GM21447 (cell line): ENCODE measurements around the gene TWSG1.
"Not testable (repeated sequence)": the region's sequence is repeated elsewhere in the genome, so short reads cannot be mapped to it uniquely, and the experiment has no call there.

ENCODE experiments used
- ATAC-seq: cut with Tn5 transposase; IDR thresholded peaks from one replicate; pipeline ENCODE4 v1.9.1; 2021; ENCODE audit not compliant: unreplicated experiment

The TWSG1 gene

DNA sequence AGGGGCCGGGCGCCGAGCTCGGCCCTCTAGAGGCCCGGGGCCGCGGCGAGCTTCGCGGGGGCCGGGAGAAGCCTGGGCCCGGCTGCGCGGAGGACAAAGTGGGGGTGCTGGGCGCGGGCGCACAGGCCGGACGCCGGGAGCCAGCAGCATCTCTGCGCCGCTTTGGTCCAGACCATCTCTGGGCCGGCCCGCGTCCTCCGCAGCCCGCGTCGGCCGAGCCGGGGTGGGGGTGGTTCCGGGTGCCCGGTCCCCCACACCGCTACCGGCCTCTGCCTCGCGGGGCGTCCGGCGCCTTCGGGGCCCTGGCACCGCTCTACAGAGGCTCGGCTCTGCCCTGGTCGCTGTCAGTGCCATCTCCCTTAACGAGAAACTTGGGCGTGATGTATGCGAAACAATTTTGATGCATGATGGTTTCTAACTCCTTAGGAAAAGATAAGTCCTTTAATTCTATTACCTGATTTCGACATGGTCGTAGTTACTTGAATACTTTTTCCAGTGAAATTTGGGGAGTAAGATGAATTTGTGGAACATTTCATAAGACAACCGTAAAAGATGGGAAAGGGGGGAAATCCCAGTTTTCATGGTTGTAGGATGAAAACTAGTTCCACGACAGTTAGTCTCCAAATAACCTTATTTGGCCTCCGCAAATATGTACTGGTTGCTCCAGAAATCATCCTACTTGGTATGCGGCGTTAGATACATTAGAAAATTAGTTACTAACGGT is 562 bp downstream of the TWSG1 start:
- ATAC-seq, result peak; percentile 28

DNA sequence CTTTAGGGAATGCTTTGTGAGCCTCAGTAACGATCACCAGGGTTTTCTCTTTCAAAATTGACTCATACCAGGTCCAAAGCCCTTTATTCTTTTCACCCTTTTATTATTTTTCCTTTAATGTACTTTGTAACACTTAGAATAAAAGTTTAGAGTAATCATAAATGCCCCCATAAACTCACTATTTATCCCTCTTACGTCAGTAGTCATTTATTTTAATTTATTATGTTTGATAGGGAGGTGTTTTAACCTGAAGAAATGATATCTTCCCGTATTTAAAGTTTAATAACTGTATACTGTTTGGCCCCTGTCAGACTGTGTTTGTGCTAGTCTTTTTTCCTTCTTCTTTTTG is 1.1 kb downstream of the TWSG1 start:
- no peak for ATAC-seq

DNA sequence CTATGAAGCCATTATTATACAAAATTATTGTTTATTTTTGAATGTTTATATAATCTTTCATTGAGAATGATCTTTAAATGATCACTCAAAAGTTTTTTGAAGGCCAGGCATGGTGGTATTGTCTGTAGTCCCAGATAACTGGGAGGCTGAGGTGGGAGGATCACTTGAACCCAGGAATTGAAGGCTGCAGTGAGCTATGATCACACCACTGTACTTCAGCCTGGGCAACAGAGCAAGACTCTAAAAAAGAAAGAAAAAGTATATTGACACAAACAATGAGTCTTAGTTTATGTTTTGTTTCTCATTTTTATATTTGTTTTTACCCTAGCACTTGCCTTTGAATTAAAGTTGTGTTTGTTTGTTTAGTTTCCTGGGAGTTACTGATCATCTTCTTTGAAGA is 2.3 kb downstream of the TWSG1 start:
- no peak for ATAC-seq

DNA sequence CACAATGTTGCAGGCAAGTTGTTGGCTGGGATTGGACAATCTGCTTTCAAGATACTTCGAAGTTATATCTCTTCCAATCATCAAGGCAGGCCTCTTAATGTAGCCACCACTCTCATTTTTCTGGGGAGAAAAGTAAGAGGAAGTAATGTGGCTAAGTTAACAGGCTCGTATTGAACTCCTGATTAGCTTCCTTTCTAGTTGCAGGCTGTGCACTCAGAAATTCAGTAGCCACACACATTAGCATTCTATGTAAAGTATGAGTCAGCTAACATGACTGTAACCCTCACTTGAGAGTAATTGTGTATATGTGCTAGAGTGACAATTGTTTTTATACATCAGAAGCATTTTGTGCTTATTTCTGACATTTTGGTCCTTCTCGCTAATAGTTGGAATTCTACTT is 3.3 kb downstream of the TWSG1 start:
- no peak for ATAC-seq

DNA sequence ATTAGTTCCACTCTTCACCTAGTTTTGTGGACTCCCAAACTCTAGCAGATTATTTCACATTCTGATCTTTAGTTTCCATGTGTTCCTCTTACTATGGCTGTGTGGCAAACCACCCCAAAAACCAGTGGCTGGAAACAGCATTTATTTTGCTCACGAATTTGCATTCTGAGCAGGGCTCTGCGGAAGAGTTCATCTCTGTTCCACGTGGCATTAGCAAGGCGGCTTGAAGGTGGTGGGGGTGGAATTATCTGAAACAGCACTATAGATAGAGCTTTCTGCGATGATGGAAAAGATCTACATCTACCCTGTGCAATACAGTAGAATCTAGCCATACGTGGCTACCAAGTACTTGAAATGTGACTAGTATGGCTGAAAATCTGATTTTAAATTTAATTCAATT is 5.9 kb downstream of the TWSG1 start:
- ATAC-seq, result no peak

GRCh38 chr18:9343577-9343976 is 9.0 kb downstream of the TWSG1 start:
- no peak for ATAC-seq

DNA sequence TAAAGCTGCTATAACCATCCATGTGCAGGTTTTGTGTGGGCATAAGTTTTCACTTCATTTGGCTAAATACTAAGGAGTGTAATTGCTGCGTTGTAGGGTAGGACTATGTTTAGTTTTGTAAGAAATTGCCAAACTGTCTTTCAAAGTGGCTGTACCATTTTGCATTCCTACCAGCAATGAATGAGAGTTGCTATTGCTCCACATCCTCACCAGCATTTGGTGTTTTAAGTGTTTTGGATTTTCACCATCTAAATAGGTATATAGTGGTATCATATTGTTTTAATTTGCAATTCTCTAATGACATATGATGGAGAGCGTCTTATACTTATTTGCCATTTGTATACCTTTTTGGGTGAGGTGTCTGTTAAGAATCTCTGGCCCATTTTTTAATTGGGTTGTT is 12.2 kb downstream of the TWSG1 start:
- no peak for ATAC-seq

DNA sequence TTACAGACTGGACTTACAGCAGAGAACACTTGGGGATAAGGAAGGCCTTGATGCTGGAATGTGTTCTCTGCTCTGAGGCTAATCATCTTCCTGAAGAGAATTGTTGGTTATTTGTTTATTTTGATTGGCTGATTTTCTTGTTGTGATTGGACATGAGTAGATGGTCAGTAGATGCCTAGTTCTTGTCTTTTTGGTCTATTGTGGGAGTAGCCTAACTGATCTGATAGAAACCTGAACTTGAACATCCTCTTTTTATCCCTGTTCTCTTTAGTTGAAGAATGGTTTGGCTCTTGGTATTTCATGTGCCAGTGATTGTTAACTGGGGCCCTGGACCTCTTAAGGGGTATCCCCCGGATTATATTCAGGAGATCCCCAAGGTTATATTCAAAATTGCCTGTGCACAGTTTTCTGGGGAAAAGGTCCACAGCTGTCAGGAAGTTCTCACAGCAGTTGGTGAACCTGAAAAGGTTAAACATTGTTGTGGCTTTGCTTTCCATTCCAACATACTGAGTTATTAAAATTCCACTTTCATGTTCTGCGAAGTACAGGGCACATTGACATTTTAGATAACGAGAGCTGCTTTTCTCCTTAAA is 13.6 kb downstream of the TWSG1 start:
- no peak for ATAC-seq

- ATAC-seq, result no peak
Measured at GRCh38 chr18:9348766-9349165, 14.2 kb downstream of the TWSG1 start.

GRCh38 chr18:9353596-9353995 is 19.0 kb downstream of the TWSG1 start:
- ATAC-seq, result peak; percentile 86

GRCh38 chr18:9354256-9354655 is 19.7 kb downstream of the TWSG1 start:
- ATAC-seq, result peak; percentile 61

GRCh38 chr18:9356976-9357375 is 22.4 kb downstream of the TWSG1 start:
- ATAC-seq, result no peak

DNA sequence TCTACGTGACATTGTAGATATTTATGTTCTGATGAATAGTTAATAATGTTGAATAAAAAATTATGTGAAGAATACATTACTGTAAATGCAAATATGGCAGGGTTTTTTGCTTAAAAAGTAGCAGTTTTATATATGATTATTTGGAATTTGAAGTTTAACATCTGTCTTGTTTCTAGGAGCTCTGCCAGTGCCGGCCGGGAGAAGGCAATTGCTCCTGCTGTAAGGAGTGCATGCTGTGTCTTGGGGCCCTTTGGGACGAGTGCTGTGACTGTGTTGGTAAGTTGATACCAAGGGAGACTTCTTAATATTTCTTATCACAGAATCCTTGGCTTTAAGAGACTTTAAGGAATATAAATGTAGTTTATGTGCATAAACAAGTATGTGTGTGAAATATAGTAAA is 25.2 kb downstream of the TWSG1 start:
- ATAC-seq, result no peak

- no peak for ATAC-seq
Measured at GRCh38 chr18:9361191-9361590, 26.6 kb downstream of the TWSG1 start.

DNA sequence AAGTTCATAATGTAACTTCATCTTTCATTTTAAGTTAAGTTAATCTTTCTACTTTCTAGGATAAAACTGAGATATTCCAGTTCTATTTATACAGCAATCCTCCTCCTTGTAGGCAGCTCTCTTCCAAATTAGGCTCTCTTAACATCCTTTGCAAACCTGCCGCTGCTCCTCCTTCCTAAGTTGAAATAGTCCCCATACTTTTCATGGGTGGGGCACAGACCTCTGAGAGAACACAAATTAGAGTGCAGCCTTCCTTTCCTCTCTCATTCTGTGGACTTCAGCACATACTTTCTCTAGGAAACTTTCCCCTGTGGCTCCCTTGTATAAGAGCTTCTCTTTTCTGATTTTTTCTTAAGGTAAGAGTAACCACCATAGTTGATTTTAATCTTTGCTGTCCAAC is 28.3 kb downstream of the TWSG1 start:
- no peak for ATAC-seq

- no peak for ATAC-seq
Measured at GRCh38 chr18:9364242-9364641, 29.7 kb downstream of the TWSG1 start.

GRCh38 chr18:9365406-9365805 is 30.8 kb downstream of the TWSG1 start:
- ATAC-seq, result no peak

DNA sequence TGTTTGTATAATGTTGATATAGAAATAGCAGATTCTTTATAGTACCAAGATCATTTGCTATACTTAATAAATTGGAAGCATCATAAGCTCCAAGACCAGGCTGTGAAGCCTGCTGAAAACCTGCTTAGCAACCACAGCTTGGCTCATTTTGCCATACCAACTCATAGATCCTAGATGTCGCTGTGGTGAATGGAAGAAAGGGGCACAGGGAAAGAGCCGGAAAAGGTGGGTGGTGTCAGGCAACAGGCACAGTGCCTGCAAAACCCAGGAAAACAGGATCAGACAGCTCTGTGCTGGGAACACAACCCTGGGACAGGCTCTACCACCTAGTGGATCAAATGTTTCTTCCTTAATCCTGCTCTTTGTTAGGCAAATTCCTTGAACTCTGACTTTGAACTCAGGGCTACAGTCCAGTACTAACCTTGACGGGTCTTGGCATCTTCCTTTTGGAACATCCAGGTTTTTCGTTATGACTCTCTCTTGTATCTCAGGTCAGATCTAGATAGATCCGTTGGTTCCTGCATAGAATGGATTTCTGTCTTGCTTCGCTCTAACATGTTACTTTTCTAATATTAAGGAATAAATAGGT is 31.6 kb downstream of the TWSG1 start:
- ATAC-seq, result no peak

DNA sequence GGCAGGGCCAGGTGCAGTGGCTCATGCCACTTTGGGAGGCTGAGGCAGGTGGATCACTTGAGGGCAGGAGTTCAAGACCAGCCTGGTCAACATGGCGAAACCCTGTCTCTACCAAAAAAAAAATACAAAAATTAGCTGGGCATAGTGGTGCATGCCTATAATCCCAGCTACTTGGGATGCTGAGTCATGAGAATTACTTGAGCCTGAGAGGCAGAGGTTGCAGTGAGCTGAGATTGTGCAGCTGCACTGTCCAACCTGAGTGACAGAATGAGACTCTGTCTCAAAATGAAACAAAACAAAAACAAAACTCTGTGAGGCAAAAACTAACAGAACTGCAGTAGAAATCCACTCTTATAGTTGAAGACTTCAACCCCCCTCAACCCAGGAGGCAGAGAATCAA is 38.7 kb downstream of the TWSG1 start:
- ATAC-seq, result not testable (repeated sequence)

DNA sequence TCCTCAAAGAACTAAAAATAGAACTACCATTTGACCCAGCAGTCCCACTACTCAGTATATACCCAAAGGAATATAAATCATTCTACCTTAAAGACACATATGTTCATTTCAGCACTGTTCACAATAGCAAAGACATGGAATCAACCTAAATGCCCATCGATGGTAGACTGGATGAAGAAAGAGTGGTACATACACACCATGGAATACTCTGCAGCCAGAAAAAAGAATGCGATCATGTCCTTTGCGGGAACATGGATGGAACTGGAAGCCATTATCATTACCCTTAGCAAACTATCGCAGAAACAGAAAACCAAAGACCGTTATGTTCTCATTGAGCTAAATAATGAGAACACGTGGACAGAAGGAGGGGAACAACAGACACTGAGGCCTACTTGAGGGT is 44.5 kb downstream of the TWSG1 start:
- ATAC-seq, result no peak

DNA sequence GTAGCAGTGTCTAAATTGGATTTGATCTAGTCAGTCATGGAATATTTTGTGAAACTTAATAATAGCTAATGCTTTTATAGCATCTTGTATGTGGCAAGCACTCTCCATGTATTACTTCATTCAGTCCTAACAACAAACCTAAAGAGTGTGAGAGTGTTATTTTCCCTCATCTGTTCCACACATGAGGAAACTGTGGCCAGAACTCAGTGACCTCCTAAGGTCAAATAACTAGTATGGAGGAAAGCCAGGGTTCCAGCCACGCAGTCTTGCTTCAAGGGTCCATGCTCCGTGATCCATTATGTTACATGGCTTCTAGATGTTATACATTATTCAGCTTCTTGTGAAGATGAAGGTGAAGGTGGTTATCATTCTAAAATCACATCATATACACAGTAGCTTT is 45.5 kb downstream of the TWSG1 start:
- ATAC-seq, result no peak

GRCh38 chr18:9380621-9381395 is 46.2 kb downstream of the TWSG1 start:
- ATAC-seq, result no peak
